NCI-H1436 (cell line): ENCODE results near the gene DYSF.

Experiments used
- DNase-seq: peaks from one replicate; lab custom pipeline; 2025; lab: John Stamatoyannopoulos, UW

The DYSF gene

GRCh38 chr2:71614976-71615766 lies 161.8 kb downstream of the DYSF start:
- DNase-seq: no peak

GRCh38 chr2:71615767-71616730 lies 162.7 kb downstream of the DYSF start:
- DNase-seq: no peak

- no peak for DNase-seq
These were observed 163.9 kb downstream of the DYSF start for GRCh38 chr2:71617266-71617665.

GRCh38 chr2:71618327-71619113 lies 165.2 kb downstream of the DYSF start:
- DNase-seq: no peak

- DNase-seq: no peak
These were observed 165.9 kb downstream of the DYSF start for GRCh38 chr2:71619230-71619741.

- DNase-seq: no peak
These were observed 166.8 kb downstream of the DYSF start for GRCh38 chr2:71620116-71620515.

GRCh38 chr2:71620851-71621251 lies 167.5 kb downstream of the DYSF start:
- DNase-seq: no peak

- DNase-seq: no peak
These were observed 175.9 kb downstream of the DYSF start for GRCh38 chr2:71629273-71629672.

- DNase-seq: no peak
These were observed 176.6 kb downstream of the DYSF start for GRCh38 chr2:71629771-71630453.

- DNase-seq: no peak
These were observed 177.3 kb downstream of the DYSF start for GRCh38 chr2:71630454-71631328.

GRCh38 chr2:71631411-71631931 lies 178.1 kb downstream of the DYSF start:
- DNase-seq: no peak

- no peak for DNase-seq
These were observed 179.7 kb downstream of the DYSF start for GRCh38 chr2:71633086-71633485.

GRCh38 chr2:71634567-71634966 lies 181.2 kb downstream of the DYSF start:
- no peak for DNase-seq

GRCh38 chr2:71635798-71636197 lies 182.4 kb downstream of the DYSF start:
- DNase-seq: no peak

- DNase-seq: no peak
These were observed 183.8 kb downstream of the DYSF start for GRCh38 chr2:71637168-71637567.

GRCh38 chr2:71637736-71638135 lies 184.4 kb downstream of the DYSF start:
- DNase-seq: no peak

- no peak for DNase-seq
These were observed 186.4 kb downstream of the DYSF start for GRCh38 chr2:71639735-71640134.

- DNase-seq: no peak
These were observed 187.1 kb downstream of the DYSF start for GRCh38 chr2:71640489-71640888.

GRCh38 chr2:71643674-71644357 lies 190.5 kb downstream of the DYSF start:
- no peak for DNase-seq

GRCh38 chr2:71646028-71646427 lies 192.7 kb downstream of the DYSF start:
- DNase-seq: no peak
